Right renal cortex interstitium (tissue), 3 donors: ENCODE measurements around the gene HACL1. TPM values are rescaled to one million over a fixed set of nuclear protein-coding genes. Genes with fewer than 3 reads are reported as not detected.

Experiments used
- polyA plus RNA-seq, 3 donors: library from polyadenylated mRNA; unstranded; fragments of 120-200 nt; gene quantifications; one replicate each; pipeline ENCODE4 v1.2.1, GENCODE V29; 2013; ENCODE audit not compliant: insufficient read length in 3 of 3

Gene HACL1
- polyA plus RNA-seq, 3 donors = 20.2 to 25.3 (median 23.2) TPM

Other genes starting within 250 kb of the HACL1 start
- 10 to 100 TPM; 23.9 to 29.6 (median 29.0) TPM for gene METTL6, start 174.0 kb downstream of the HACL1 start, polyA plus RNA-seq
- 10 to 100 TPM; 16.5 to 19.5 (median 18.5) TPM for gene EAF1, start 174.0 kb downstream of the HACL1 start, polyA plus RNA-seq
- gene COLQ, start 79.9 kb downstream of the HACL1 start, polyA plus RNA-seq = 1 to 10 TPM; 5.1 to 5.3 (median 5.1) TPM
- gene BTD, start 176 bp upstream of the HACL1 start, polyA plus RNA-seq = 10 to 100 TPM; 22.4 to 24.9 (median 22.6) TPM
- gene ANKRD28, start 196.4 kb upstream of the HACL1 start, polyA plus RNA-seq = 10 to 100 TPM; 42.7 to 48.5 (median 45.2) TPM